ENCODE data around the gene CNOT4.
"Not testable (repeated sequence)": the region's sequence is repeated elsewhere in the genome, so short reads cannot be mapped to it uniquely, and the experiment has no call there.

The CNOT4 gene

GRCh38 chr7:135449436-135449835, 60.5 kb downstream of the CNOT4 start:
- no peak for DNase-seq

GRCh38 chr7:135448753-135449152, 61.1 kb downstream of the CNOT4 start:
- no peak for DNase-seq

GRCh38 chr7:135447748-135448147, 62.2 kb downstream of the CNOT4 start:
- no peak for DNase-seq

GRCh38 chr7:135445690-135446089, 64.2 kb downstream of the CNOT4 start:
- no peak for DNase-seq

- not testable (repeated sequence) for DNase-seq
Measured at GRCh38 chr7:135445266-135445665, 64.6 kb downstream of the CNOT4 start.

- peak; percentile 6 to 9 for DNase-seq
Measured at GRCh38 chr7:135441791-135442190, 68.1 kb downstream of the CNOT4 start.

- DNase-seq: no peak
Measured at GRCh38 chr7:135434047-135434446, 75.9 kb downstream of the CNOT4 start.

GRCh38 chr7:135430626-135431025, 79.3 kb downstream of the CNOT4 start:
- no peak for DNase-seq

- no peak for DNase-seq
Measured at GRCh38 chr7:135428879-135429278, 81.0 kb downstream of the CNOT4 start.

GRCh38 chr7:135428011-135428410, 81.9 kb downstream of the CNOT4 start:
- no peak for DNase-seq

GRCh38 chr7:135427166-135427565, 82.7 kb downstream of the CNOT4 start:
- DNase-seq: no peak

GRCh38 chr7:135425036-135425435, 84.9 kb downstream of the CNOT4 start:
- no peak for DNase-seq

- no peak for DNase-seq
Measured at GRCh38 chr7:135420786-135421185, 89.1 kb downstream of the CNOT4 start.

GRCh38 chr7:135416431-135416830, 93.5 kb downstream of the CNOT4 start:
- DNase-seq: no peak

GRCh38 chr7:135414850-135415439, 95.0 kb downstream of the CNOT4 start:
- DNase-seq: peak; percentile 30 to 55

- no peak for DNase-seq
Measured at GRCh38 chr7:135414208-135414607, 95.7 kb downstream of the CNOT4 start.

- DNase-seq: no peak
Measured at GRCh38 chr7:135411098-135411497, 98.8 kb downstream of the CNOT4 start.

GRCh38 chr7:135410543-135410942, 99.4 kb downstream of the CNOT4 start:
- DNase-seq: no peak

GRCh38 chr7:135409845-135410542, 99.9 kb downstream of the CNOT4 start:
- no peak for DNase-seq

- DNase-seq: no peak
Measured at GRCh38 chr7:135407884-135408283, 102.0 kb downstream of the CNOT4 start.

GRCh38 chr7:135406918-135407317, 103.0 kb downstream of the CNOT4 start:
- no peak for DNase-seq

GRCh38 chr7:135405969-135406368, 103.9 kb downstream of the CNOT4 start:
- no peak for DNase-seq

- no peak for DNase-seq
Measured at GRCh38 chr7:135403302-135403701, 106.6 kb downstream of the CNOT4 start.

- no peak for DNase-seq
Measured at GRCh38 chr7:135397689-135398088, 112.2 kb downstream of the CNOT4 start.

GRCh38 chr7:135392701-135393100, 117.2 kb downstream of the CNOT4 start:
- no peak for DNase-seq
